OCI-LY7 (cell line): ENCODE measurements around the gene DDX54.

Experiments
- EZH2phosphoT487 ChIP-seq: fragments of 200-600 bp; sonication (generic); IDR thresholded peaks from 2 replicates; pipeline ENCODE4 v1.6.1; 2018; ENCODE audit warnings: low read depth, borderline replicate concordance, mild to moderate bottlenecking, mixed run types, antibody characterized with exemption, low read length, moderate library complexity, mixed read lengths
- TF ChIP-seq, protein P1 (sequence below): fragments of 200-600 bp; sonication (generic); conservative IDR thresholded peaks from 2 replicates; pipeline ENCODE4 v1.5.1; 2014; ENCODE audit warnings: mild to moderate bottlenecking, antibody characterized with exemption, low read length, moderate library complexity, mixed read lengths

DNA sequence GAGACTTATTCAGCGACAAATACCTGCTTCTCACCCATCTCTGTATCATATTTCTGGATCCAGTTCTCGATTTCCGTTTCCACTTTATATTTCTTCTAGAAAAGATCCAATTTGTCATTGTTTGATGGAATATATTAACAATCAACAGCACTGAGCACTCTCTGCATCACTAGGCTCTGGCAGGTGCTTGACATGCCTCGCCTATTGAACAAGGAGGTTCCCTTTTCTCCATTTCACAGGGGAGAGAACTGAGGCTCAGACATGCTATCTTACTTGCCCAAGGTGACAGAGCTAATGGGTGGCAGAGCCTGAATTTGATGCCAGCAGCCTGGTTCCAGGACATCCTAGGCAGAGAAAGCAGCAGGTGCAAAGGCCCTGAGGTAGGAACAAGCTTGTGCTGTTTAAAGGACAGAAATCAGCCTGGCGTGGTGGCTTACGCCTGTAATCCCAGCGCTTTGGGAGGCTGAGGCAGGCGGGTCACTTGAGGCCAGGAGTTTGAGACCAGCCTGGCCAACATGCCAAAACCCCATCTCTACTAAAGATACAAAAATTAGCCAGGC lies 12.3 kb upstream of the DDX54 start:
- TF ChIP-seq, protein P1, sequence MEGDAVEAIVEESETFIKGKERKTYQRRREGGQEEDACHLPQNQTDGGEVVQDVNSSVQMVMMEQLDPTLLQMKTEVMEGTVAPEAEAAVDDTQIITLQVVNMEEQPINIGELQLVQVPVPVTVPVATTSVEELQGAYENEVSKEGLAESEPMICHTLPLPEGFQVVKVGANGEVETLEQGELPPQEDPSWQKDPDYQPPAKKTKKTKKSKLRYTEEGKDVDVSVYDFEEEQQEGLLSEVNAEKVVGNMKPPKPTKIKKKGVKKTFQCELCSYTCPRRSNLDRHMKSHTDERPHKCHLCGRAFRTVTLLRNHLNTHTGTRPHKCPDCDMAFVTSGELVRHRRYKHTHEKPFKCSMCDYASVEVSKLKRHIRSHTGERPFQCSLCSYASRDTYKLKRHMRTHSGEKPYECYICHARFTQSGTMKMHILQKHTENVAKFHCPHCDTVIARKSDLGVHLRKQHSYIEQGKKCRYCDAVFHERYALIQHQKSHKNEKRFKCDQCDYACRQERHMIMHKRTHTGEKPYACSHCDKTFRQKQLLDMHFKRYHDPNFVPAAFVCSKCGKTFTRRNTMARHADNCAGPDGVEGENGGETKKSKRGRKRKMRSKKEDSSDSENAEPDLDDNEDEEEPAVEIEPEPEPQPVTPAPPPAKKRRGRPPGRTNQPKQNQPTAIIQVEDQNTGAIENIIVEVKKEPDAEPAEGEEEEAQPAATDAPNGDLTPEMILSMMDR, result no peak
- TF ChIP-seq EZH2phosphoT487, result no peak
